GM21619 (cell line): ENCODE results near the gene HK2.
A peak's percentile ranks its signal among the peaks of the same experiment; 100 is the strongest.
"Not testable (repeated sequence)": the region's sequence is repeated elsewhere in the genome, so short reads cannot be mapped to it uniquely, and the experiment has no call there.

Experiments
- ATAC-seq: cut with Tn5 transposase; IDR thresholded peaks from one replicate; pipeline ENCODE4 v1.9.1; 2021; ENCODE audit not compliant: unreplicated experiment

HK2 gene

DNA sequence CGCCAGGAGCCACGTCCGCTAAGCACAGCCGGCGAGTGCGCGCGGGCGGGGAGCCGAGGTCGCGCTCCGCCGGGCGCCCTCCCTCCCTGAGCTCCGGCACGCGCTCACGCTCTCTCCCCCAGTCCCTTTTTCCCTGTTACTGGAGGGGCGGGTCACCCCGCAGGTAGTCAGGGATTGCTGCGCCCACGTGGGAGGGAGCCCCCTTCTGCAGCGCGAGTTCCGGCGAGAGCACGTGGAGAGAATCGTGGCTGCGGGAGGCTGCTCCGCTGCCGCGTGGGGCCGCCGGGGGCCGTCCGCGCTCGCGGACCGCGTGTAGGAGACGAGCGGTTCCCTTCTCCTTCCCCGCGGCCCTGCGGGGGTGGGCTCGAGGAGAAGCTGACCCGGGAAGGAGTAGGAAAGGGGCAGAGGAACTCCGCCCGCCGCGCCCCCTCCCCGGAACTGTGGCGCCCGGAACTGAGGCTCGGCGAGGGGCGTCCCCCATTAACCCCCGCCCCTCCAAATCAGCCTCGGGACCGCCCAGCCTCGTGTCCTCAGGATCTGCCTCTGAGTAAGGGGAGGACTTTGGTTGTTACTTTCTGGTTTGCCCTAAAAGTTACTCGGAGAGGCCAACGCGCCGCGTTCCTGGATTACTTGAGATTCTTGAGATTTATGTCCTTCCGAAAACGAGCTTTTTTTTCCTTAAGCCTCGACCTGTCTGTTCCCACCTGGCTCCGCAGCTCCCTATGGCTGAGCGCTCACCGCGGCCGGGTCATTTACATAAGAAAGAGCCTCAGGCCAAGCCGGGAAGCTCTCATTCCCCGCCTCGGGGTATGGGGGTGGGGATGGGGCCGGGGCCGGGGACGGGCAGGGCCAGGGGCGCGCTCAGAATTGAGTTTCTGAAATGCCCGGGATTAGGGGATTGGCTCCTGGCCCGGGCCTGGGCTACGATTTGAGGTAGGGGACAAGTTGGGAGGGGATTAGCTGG is 1.1 kb downstream of the HK2 start:
- ATAC-seq: peak; percentile 45

DNA sequence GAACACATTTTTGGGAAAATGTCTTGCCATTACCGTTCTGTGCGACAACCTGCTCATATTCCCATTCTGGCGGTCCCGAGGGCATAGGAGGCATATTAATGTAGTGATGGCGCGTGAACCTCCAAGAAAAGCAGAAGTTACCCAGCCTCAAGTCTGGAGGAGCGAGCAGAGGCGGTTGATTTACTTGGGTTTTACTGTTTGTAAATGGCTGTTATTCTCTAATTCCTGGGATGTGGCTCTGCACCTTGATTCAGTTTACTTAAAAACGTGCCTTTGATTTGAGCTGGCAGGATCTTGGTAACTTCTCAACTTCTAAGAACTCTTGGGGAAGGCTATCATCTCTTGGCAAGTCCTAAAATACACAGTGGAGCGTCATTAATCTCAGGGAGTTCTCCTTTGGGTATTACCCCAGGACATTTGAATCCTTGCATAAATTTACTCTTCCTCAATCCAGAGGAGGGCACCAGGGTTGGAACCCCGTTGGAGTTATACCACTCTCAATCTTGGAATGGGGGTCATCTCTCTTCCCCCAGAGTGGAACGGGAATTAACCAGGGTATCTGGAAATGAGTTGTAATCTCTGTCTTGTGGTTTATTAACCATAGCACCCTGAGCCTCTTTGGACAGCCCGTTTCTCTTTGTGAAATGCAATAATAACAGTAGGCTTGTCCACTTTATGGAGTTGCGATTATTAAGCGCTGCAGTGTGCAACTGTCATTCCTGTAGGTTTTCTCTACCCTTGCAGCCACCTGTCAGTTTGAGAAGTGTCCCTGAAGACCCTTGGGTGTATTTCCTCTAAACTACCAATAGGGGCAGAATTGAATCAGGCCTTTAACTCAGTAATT is 2.1 kb downstream of the HK2 start:
- ATAC-seq: peak; percentile 22

DNA sequence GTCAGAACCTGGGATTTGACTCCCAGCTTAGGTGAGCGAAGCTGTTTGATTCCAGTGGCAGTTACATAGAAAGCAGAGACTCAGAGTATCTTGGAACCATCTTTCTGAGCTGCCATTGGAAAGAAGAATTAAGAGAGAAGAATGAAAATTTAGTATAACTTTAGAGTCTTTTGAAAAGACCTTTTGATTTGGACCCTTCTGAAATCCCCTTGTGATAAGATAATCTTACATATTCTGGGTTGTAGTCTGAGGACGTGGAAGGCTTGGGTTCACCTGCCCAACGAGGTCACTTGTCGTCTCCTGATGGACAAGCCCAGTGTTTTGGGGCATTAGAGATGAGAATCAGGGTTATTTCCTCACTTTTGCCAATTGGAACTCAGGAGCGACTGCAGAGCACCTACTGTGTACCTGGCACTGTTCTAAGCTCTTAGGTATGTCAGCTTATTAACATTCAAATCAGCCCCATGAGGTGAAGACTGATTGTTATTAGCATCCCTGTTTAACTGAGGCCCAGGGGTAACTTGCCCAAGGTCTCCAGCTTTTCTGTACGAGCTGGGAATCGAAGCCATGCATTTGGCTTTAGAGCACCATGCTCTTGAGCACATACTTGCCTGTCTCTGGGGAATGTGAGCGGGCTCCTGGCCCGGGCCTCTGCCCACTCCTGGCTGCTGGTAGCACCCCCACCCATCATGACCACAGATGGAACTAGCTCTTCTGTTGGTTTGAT is 2.9 kb downstream of the HK2 start:
- ATAC-seq: no peak

DNA sequence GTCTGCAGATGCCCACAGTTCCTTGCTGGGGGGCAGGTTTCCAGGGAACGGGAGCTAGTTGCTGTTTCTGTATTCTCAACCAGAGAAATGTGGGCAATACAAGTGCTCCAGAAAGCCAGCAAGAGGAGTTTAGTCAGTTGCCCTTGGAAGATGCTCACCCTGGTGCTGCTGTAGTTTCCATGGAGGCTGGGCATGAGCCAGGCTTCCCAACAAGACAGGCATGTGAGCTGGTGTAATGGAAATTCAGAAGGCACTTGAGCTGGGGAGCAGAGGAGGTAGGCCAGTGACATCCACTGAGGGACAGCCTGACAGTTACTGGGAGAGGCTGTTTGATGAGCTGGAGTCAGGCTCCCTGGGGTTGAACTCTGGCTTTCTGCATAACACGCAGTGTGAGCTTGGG is 7.7 kb downstream of the HK2 start:
- no peak for ATAC-seq

DNA sequence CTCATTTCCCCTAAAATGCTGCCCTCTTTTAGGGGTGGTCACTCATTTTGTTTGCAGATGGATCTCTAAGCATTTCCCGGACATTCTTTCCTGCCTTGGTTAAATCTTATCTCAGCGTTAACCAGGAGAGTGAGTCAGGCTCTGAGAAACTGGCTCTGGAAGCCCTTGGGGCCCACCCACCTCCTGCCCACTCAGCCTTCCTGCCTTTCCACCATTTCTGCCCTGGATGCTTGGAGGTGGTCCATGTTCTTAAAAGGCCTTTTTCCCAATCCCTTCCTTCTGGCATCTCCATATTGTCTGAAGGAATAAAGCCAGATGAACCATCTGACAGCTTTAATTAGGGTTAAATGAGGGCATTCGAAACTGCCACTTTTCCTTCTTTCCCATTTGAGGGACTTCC is 9.5 kb downstream of the HK2 start:
- ATAC-seq: no peak

DNA sequence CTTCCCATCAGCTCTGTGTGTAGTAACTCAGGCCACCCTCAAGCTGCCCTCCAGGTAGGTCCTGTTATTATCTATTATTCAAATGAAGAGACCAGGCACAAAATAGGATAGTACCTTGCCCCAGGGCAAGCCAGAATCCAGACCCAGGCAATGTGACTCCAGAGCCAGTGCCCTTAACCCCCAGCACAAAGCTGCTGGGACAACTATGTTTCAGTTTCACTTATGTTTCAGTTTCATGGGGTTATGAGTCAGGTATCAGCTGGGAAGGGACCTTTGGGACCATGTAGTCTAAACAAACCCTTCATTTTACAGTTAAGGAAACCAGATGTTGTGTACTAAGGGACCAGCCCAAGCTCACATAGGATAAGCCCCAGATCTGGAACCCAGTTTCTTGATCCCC is 10.0 kb downstream of the HK2 start:
- peak; percentile 87 for ATAC-seq

DNA sequence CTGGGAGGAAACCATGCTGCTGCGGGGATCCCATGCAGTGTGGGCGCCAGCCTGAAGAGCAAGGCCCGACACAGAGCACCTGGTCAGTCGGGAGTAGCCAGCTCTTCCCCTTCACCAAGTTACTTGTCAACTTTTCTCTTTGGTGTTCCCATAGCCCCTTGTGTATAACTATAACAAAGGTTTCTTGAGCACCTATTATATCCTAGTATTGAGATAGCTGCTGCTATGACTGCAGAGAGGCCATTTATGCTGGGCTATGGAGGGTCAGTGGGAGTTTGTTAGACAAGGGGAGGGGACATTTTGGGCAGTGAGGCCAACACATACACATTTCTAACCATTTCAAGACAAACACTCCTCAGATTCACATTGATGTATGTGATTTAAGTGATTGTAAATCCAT is 10.8 kb downstream of the HK2 start:
- no peak for ATAC-seq

DNA sequence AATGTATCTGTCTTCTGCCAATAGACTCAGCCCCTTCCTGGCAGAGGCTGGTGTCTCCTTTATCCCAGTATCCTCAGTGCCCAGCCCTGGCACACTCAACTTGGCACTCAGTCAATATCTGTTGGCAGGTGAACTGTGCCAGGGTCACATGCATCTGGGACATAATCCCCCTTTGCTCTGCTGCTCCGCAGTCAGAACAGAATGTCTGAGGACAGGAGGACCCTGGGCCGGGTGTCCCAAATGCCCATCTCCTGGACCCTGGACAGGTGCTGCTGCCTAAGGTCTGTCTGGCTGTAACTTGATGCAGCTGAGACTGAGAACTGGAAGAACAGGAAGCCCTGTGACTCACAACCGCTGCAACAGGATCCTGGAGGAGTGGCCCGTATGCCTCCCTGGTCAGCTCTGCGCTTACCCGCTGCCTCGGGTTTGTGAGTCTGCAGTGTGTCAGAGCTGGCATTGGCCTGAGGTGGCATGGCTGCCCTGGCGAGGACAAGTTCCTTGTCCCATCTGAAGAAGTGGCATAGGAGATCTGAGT is 11.4 kb downstream of the HK2 start:
- ATAC-seq: no peak

DNA sequence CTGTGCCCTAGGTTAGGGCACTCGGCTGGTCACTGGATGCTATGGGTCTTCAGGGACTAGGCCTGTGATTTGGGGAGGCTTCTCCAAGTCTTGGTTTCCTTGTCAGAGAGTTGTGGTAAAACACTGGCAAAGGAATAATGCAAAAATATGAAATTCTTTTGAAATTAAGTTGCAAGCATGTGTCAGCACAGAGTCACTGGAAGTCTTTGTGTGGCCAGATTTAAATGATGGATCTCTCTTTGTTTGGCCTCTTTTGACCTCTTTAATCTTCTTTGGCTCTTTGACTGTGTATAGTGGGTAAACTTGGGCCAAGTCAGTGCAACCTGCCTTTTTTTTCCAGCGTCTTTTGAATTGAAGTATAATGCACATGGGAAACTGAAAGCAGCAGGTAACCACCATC is 12.1 kb downstream of the HK2 start:
- ATAC-seq: no peak

DNA sequence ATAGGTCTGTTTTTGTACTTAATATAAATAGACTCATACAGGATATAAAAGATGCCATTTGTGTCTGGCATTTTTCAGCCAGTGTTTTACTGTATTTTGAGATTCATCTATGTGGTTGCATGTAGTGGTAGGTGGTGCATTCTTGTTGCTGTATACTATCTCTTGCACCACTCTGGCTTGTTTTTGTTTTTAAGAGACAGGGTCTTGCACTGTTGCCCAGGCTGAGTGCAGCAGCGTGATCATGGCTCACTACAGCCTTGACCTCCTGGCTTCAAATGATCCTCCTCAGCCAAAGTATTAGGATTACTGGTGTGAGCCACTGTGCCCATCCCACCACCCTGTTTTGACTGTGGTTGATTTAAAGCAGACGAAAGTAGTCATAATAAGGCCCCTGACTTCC is 12.6 kb downstream of the HK2 start:
- ATAC-seq: no peak

DNA sequence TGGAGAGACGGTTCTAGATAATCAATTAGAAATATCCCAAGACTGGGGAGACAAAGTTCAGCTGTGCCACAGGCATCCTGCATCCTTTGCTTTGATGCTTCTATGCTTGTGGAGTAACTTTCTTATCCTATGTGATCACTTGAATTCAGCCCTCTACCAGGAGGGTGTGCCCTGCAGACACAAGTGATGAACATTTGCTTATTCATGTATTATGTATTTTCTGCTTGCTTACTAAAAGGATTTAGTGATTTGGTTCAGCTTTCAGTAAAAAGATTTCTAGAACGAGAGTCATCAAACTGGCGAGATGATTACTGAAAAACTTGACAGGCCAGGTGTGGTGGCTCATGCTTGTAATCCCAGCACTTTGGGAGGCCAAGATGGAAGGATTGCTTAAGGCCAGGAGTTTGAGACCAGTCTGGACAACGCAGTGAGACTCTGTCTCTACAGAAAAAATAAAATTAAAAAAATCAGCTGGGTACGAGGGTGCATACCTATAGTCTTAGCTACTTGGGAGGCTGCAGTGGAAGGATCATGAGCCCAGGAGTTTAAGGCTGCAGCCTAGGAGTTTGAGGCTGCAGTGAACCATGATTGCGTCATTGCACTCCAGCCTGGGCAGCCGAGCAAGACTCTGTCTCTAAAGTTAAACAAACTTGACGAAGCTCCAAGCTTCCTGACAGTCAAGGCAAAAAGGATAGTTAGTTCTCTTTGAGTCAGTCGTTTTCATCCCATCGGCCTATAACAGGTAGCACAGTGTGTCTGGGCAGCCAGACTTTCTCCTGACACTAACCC is 13.3 kb downstream of the HK2 start:
- ATAC-seq: no peak

DNA sequence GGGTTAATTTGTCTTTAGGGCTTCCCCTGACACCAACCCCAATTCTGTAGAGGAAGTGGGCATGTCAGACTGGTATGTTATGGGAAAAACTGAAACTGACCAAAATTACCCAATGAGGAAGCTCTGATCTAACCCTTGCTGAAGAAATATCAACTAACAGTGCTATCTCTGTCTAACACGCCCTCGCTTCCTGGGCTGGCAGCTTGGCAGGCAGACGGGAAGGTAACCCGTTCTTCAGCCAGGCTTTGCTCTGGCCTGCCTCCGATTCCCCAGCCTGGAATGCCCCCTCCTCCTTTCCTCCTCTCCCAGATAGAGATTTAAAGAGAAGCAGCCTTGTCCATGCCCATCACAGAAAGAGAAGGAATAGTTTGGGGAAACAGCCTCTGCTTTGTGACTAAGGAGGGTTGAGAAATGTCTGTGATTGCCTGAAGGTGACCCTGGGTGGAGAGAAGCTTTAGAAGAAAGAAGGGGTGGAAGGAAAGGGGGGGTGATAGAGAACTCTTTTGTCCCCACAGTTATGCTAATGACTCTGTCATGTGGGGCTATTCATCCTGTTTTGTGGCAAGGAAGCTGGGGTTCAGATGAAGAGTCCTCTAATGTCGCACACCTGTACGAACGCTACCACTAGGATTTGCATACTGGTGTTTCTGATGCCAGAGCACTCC is 15.4 kb downstream of the HK2 start:
- peak; percentile 81 for ATAC-seq

DNA sequence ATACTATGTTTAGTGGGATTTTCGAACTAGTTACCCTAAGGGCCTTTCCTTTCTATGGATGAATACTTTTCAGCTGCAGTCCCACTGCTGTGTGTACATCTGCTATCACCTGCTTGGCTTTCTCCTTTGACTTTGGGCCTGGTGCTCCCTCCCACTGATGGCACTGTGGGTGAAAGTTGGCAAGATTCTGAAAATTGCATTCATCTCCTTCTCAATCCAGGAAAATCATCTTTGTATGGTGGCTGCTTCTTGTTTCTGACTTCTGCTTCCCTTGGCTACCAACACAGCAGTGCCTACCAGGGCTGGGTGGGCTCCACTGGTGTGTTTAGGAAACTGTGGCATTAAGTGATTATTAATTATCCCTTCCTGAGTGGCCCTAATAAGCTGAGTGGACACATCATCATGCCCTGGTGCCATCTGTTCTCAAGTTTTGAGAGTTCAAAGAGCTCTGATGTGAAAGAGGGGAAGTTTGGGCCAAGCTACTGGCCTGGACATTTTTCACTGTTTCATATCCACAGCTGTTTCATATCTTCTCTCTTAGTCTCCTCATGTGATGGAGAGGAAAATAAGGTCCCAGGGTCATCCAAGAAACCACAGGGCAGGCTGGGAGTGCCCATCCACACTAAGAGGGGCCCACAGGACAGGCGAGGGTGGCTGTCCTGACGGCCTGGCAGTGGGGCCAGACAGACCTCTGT is 16.7 kb downstream of the HK2 start:
- no peak for ATAC-seq

DNA sequence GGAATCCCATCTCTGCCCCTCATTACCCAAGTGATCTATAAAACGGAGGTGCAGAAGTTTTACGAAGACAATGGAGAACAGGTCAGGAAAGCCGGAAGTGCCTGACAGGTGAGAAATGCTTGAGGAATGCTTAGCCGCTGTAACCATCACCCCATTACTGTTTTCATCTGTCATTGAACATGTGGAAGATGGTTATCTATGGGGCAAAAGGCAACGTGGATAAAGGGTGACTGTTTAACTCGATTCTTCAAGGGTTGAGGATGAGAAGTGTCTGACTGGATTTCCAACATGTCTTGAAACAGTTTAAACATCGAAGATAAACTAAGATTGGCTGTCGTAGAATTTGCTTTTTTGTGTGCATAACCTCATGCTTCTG is 17.3 kb downstream of the HK2 start:
- no peak for ATAC-seq

DNA sequence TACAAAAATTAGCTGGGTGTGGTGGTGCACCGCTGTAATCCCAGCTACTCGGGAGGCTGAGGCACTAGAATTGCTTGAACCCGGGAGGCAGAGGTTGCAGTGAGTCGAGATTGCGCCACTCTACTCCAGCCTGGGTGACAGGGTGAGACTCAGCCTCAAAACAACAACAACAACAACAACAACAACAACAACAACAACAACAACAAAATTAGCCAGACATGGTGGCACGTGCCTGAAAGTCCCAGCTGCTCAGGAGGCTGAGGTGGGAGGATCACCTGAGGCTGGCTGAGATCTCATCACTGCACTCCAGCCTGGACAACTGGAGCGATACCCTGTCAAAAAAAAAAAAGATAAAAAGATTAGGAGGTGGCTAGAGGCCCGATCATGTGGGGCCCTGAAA is 19.4 kb downstream of the HK2 start:
- not testable (repeated sequence) for ATAC-seq

DNA sequence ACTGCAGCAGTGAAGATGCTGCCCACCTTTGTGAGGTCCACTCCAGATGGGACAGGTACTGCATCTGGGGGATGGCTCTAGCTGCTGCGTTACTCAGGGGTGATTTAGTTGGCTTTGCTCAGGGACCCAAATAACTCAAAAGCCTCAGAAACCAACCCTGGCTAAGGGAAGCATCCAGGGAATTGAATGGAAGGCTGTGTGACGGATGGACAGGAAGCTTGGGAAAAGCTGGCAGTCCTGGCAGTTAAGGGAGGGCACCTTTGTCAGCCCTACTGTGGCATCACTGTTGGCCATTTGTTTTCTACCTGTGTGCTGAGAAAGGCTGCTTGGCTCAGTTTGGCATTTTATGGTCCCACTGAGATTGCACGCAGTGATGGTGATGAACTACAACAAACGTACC is 20.5 kb downstream of the HK2 start:
- no peak for ATAC-seq

DNA sequence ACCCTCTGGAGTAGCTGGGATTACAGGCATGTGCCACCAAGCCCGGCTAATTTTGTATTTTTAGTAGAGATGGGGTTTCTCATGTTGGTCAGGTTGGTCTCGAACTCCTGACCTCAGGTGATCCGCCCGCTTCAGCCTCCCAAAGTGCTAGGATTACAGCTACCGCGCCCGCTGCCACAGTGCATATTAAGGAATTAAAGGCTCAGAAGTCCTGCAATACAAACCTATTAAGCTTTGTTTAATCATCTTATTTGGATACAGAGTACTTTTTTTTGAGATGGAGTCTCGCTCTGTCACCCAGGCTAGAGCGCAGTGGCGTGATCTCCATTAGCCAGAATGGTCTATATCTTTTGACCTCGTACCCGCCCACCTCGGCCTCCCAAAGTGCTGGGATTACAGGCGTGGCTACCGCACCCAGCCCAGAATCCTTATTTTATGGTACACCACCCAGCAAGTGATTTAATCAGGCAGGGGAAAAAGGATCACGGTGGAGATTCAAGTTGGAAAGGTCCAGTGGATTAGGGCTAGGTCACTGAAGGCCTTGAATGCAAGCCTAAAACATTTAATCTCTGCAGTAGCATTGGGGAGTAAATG is 21.3 kb downstream of the HK2 start:
- ATAC-seq: not testable (repeated sequence)

DNA sequence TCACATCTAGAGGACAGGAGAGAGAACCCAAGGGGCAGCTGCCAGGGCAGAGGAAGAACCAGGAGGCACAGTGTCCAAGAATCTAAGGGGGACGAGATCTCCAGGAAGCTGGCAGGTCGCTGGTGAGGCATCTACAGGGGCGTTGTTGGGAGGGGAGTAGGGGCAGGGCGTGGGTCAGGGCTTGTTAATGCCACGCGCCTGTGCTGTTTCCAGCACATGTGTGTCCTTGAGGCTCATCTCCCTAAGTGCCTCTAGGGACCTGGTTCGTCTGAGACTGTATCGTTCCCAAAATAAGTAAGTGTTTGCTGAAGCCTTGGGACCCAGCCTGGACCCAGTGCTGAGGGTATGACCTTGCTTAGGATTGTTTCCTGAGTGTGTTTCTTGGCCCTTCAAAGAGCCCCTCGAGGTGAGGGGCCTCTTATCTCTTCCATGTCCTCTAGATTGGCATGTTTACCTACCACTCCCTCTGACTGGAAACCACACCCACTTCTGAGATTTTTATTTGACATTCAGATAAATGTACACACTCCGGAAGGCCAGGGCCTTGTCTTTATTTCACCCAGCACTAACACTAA is 22.2 kb downstream of the HK2 start:
- no peak for ATAC-seq

DNA sequence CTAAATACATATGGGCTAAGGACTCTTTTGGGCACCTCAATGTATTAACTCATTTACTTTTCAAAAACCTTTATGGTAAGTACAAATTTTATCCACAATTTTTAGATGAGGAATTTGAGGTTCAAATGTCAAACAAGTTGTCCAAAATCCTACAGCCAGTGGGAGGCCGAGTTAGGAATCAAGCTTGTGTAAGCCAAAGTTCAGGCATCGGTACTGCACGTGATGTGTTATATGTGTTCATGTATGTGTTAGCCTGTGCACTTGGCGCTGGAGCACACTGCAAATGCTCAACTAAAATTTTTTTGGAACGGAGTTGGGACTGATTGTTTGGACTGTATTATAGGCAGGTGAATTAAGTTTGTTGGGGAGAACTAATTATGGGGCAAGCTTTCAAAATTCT is 22.7 kb downstream of the HK2 start:
- no peak for ATAC-seq
